OCI-LY3 (cell line): ENCODE measurements around the gene TRABD.

Experiments used
- CTCF ChIP-seq: fragments of 200-600, 300-600 bp; sonication (generic); IDR thresholded peaks from 2 replicates; pipeline ENCODE4 v1.5.1; 2014; ENCODE audit warnings: antibody characterized with exemption, low read length, low read depth
- EZH2phosphoT487 ChIP-seq: fragments of 200-600 bp; shearing (Covaris generic); IDR thresholded peaks from 2 replicates; pipeline ENCODE4 v1.6.1; 2018; ENCODE audit warnings: antibody characterized with exemption, mixed run types, low read depth

GRCh38 chr22:50150161-50151129 is 35.3 kb upstream of the TRABD start:
- TF ChIP-seq CTCF = no peak
- TF ChIP-seq EZH2phosphoT487 = no peak
